ENCODE data around the gene SDK1. TPM values are rescaled to one million over a fixed set of nuclear protein-coding genes. Genes with fewer than 3 reads are reported as not detected.

Gene SDK1
- total and polyA plus RNA-seq, 7 donors: 0.31 to 2.4 (median 1.3) TPM

GRCh38 chr7:4074407-4074806 lies 773.4 kb downstream of the SDK1 start:
- DNase-seq (no peak), ATAC-seq (no peak)
- TF ChIP-seq CTCF (IDR thresholded peaks at IDR 0.05): no peak
- no peak overlapping the region for H3K27ac ChIP-seq
- WGBS, 3 donors: 84 to 89% (median 85%) methylated on average over 8 of the region's 8 CpGs
- intact Hi-C loops (cut with DNase I): no loop called here
- no peaks in the 10 kb centered on the region for H3K9me3 ChIP-seq
- no peaks in the 10 kb centered on the region for H3K36me3 ChIP-seq (ENCODE audit: insufficient read depth in 1 of 2, low read depth in 1 of 2)
- no peaks in the 10 kb centered on the region for H3K27me3 ChIP-seq (ENCODE audit: insufficient read depth in 3 of 3, low read length in 2 of 3)
- no peaks in the 10 kb centered on the region for H3K4me1 ChIP-seq
- no peak overlapping the region for H3K4me3 ChIP-seq

DNA sequence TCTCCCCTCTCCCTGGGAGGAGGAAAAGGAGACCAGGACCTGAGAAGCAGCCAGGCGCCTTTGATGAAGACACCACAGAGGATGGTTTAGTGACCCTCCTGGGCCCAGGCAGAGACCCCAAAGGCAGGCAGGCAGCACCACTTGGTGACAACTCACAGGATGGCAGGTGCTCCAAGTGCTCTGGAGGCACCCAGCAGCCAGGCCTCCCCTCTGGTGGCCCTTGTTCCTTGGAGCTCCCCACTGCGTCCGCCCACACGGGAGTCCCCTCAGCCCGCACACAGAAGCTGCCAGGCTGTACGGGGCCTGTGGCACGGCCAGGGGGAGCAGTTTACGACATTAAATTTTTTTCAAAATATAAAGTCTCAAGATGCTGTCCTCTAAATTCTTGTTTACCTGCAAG lies 773.9 kb downstream of the SDK1 start:
- Histone ChIP-seq H3K4me1 (no peaks in the 10 kb centered on the region), H3K36me3 (ENCODE audit: insufficient read depth in 1 of 2, low read depth in 1 of 2) (no peaks in the 10 kb centered on the region), H3K9me3 (no peaks in the 10 kb centered on the region), H3K27ac (no peak overlapping the region), H3K4me3 (no peak overlapping the region), H3K27me3 (ENCODE audit: insufficient read depth in 3 of 3, low read length in 2 of 3) (no peaks in the 10 kb centered on the region)
- intact Hi-C loops (cut with DNase I): no loop called here
- DNase-seq (no peak), ATAC-seq (no peak)
- TF ChIP-seq CTCF (IDR thresholded peaks at IDR 0.05): no peak
- WGBS, 3 donors: 91 to 93% (median 91%) methylated on average over 8 of the region's 8 CpGs

GRCh38 chr7:4076701-4077294 lies 775.7 kb downstream of the SDK1 start:
- intact Hi-C loops (cut with DNase I): no loop called here
- H3K36me3 ChIP-seq (ENCODE audit: insufficient read depth in 1 of 2, low read depth in 1 of 2): no peaks in the 10 kb centered on the region

DNA sequence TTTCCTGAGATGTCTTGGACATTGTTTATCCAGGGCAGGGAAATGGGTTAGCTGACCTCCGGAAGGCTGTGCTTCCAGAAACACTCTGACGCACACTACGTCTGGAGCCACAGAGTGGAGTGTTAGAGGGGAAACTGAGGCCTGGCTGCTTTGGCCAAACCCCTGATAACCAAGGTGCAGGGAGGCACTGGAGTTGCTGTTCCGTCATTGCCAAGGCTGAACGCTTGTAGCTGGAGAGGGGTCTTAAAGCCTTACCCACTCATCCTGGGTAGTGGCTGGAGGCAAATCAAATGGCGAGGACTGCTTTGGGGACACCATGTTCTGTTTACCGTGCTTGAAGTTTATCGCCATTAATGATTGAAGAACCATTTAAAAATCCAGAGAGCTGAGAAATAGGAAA lies 776.9 kb downstream of the SDK1 start:
- Histone ChIP-seq H3K4me1 (no peaks in the 10 kb centered on the region), H3K36me3 (ENCODE audit: insufficient read depth in 1 of 2, low read depth in 1 of 2) (no peaks in the 10 kb centered on the region), H3K27me3 (ENCODE audit: insufficient read depth in 3 of 3, low read length in 2 of 3) (no peaks in the 10 kb centered on the region), H3K9me3 (no peaks in the 10 kb centered on the region), H3K4me3 (no peak overlapping the region), H3K27ac (no peak overlapping the region)
- DNase-seq (no peak), ATAC-seq (no peak)
- intact Hi-C loops (cut with DNase I): no loop called here
- TF ChIP-seq CTCF (IDR thresholded peaks at IDR 0.05): no peak
- WGBS, 3 donors: 96 to 98% (median 96%) methylated on average over 8 of the region's 8 CpGs

More at GRCh38 chr7:4076701-4077294, 775.7 kb downstream of the SDK1 start:
- DNase-seq (no peak), ATAC-seq (no peak)
- no peaks in the 10 kb centered on the region for H3K9me3 ChIP-seq
- H3K4me3 ChIP-seq: no peak overlapping the region
- no peaks in the 10 kb centered on the region for H3K27me3 ChIP-seq (ENCODE audit: insufficient read depth in 3 of 3, low read length in 2 of 3)
- H3K4me1 ChIP-seq: no peaks in the 10 kb centered on the region
- 89 to 93% (median 90%) methylated on average over 19 of the region's 19 CpGs for WGBS, 3 donors
- H3K27ac ChIP-seq: no peak overlapping the region
- no peak for TF ChIP-seq CTCF (IDR thresholded peaks at IDR 0.05)

DNA sequence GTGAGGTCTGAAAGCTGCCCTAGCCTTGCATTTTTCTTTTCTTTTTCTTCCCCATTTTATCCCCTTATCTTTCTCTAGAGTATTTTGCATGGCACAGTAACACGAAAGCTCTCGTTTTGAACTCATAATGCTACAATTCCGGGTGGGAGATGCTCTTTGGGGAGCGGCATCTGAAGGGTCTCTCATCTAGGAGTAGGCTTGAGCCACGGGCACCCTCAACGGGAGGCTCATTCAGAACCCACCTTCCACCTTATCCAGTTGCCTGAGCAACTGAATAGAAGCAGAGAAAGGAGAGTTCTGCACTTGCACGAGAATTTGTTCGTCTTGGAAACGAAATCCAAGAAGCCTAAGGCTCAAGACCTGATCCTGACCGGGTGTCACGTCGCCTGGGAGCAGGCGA lies 777.5 kb downstream of the SDK1 start:
- no peak overlapping the region for H3K27ac ChIP-seq
- no peak overlapping the region for H3K4me3 ChIP-seq
- no peak for DNase-seq
- H3K36me3 ChIP-seq (ENCODE audit: insufficient read depth in 1 of 2, low read depth in 1 of 2): no peaks in the 10 kb centered on the region
- 76 to 92% (median 87%) methylated on average over 13 of the region's 13 CpGs for WGBS, 3 donors
- intact Hi-C loops (cut with DNase I): no loop called here
- H3K27me3 ChIP-seq (ENCODE audit: insufficient read depth in 3 of 3, low read length in 2 of 3): no peaks in the 10 kb centered on the region
- no peaks in the 10 kb centered on the region for H3K4me1 ChIP-seq
- no peak for TF ChIP-seq CTCF (IDR thresholded peaks at IDR 0.05)
- no peaks in the 10 kb centered on the region for H3K9me3 ChIP-seq
- ATAC-seq: no peak

All from psoas muscle (tissue), 8 donors.